ENCODE results near the gene PLXNA4.

The PLXNA4 gene

GRCh38 chr7:132575419-132575981 is 770 bp downstream of the PLXNA4 start:
- H3K4me3 ChIP-seq (ENCODE audit: low read depth, low read length) = peak overlapping the region; percentile 56
- H3K27ac ChIP-seq (ENCODE audit: low read depth, low read length) = no peak overlapping the region
- H3K9me3 ChIP-seq (ENCODE audit: control insufficient read depth, insufficient read depth, low read length) = no peaks in the 10 kb centered on the region
- peaks cover 40% of the 10 kb centered on the region for H3K4me1 ChIP-seq (ENCODE audit: control insufficient read depth, insufficient read depth, low read length)
- no peaks in the 10 kb centered on the region for H3K36me3 ChIP-seq (ENCODE audit: control insufficient read depth, insufficient read depth, low read length)
- H3K27me3 ChIP-seq (ENCODE audit: control insufficient read depth, insufficient read depth, low read length) = peaks cover 95% of the 10 kb centered on the region
- H3K9ac ChIP-seq (ENCODE audit: low read depth, low read length) = no peak overlapping the region

- H3K4me1 ChIP-seq (ENCODE audit: control insufficient read depth, insufficient read depth, low read length) = peaks cover 40% of the 10 kb centered on the region
- H3K4me3 ChIP-seq (ENCODE audit: low read depth, low read length) = 0 out of 2 replicates have a peak overlapping the region, but pooled peaks have one; percentile 39
- peaks cover 95% of the 10 kb centered on the region for H3K27me3 ChIP-seq (ENCODE audit: control insufficient read depth, insufficient read depth, low read length)
Measured at GRCh38 chr7:132574223-132574622, 2.0 kb downstream of the PLXNA4 start.

DNA sequence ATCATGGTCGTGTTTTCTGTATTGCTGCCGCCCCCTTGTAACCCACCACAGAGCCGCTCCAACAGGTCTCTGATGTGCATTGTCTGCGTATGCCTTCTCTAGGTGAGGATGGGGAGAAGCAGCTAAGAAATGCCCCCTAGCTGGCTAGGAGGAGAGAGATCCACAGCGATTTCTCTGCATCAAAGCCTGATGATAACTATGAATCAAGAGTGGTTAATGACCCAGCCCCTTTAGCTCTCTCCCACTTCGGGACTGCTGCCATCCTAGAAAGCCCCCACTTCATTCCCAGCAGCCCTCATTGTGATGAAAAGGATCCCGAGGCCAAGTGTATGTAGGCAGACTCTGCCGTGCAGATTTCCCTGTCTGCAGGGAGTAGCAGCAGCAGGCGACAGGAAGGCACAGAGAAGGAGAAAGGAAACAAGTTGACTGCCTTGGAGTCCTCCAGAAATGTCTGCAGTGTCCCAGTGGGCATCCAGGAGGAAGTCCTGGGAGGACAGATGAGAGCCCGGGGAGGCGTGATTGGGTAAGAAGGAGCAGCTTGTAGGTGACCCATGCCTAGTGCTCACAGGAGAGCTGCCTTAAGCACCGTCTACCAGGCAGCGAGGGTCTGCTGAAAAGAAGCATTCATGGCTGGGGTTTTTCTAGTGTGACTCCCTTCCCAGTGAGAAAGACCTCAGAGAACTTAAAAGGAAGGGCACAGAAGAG is 2.9 kb downstream of the PLXNA4 start:
- H3K9ac ChIP-seq (ENCODE audit: low read depth, low read length) = no peak overlapping the region
- H3K4me3 ChIP-seq (ENCODE audit: low read depth, low read length) = peak overlapping the region; percentile 39; the same call in 1 of the 2 replicates
- H3K36me3 ChIP-seq (ENCODE audit: control insufficient read depth, insufficient read depth, low read length) = no peaks in the 10 kb centered on the region
- peaks cover 95% of the 10 kb centered on the region for H3K27me3 ChIP-seq (ENCODE audit: control insufficient read depth, insufficient read depth, low read length)
- H3K4me1 ChIP-seq (ENCODE audit: control insufficient read depth, insufficient read depth, low read length) = peaks cover 40% of the 10 kb centered on the region
- no peaks in the 10 kb centered on the region for H3K9me3 ChIP-seq (ENCODE audit: control insufficient read depth, insufficient read depth, low read length)
- no peak overlapping the region for H3K27ac ChIP-seq (ENCODE audit: low read depth, low read length)

More at GRCh38 chr7:132574223-132574622, 2.0 kb downstream of the PLXNA4 start:
- Histone ChIP-seq H3K36me3 (ENCODE audit: control insufficient read depth, insufficient read depth, low read length) (no peaks in the 10 kb centered on the region), H3K9ac (ENCODE audit: low read depth, low read length) (no peak overlapping the region), H3K27ac (ENCODE audit: low read depth, low read length) (no peak overlapping the region), H3K9me3 (ENCODE audit: control insufficient read depth, insufficient read depth, low read length) (no peaks in the 10 kb centered on the region)

GRCh38 chr7:132572526-132572925 is 3.7 kb downstream of the PLXNA4 start:
- Histone ChIP-seq H3K27ac (ENCODE audit: low read depth, low read length) (no peak overlapping the region), H3K36me3 (ENCODE audit: control insufficient read depth, insufficient read depth, low read length) (no peaks in the 10 kb centered on the region), H3K4me1 (ENCODE audit: control insufficient read depth, insufficient read depth, low read length) (peaks cover 40% of the 10 kb centered on the region), H3K9me3 (ENCODE audit: control insufficient read depth, insufficient read depth, low read length) (no peaks in the 10 kb centered on the region), H3K9ac (ENCODE audit: low read depth, low read length) (no peak overlapping the region), H3K4me3 (ENCODE audit: low read depth, low read length) (0 out of 2 replicates have a peak overlapping the region, but pooled peaks have one; percentile 39), H3K27me3 (ENCODE audit: control insufficient read depth, insufficient read depth, low read length) (peaks cover 95% of the 10 kb centered on the region)

GRCh38 chr7:132571970-132572369 is 4.3 kb downstream of the PLXNA4 start:
- no peaks in the 10 kb centered on the region for H3K36me3 ChIP-seq (ENCODE audit: control insufficient read depth, insufficient read depth, low read length)
- H3K9me3 ChIP-seq (ENCODE audit: control insufficient read depth, insufficient read depth, low read length) = no peaks in the 10 kb centered on the region
- H3K4me3 ChIP-seq (ENCODE audit: low read depth, low read length) = no peak overlapping the region
- no peak overlapping the region for H3K27ac ChIP-seq (ENCODE audit: low read depth, low read length)
- H3K4me1 ChIP-seq (ENCODE audit: control insufficient read depth, insufficient read depth, low read length) = peaks cover 40% of the 10 kb centered on the region
- H3K9ac ChIP-seq (ENCODE audit: low read depth, low read length) = no peak overlapping the region
- peaks cover 97% of the 10 kb centered on the region for H3K27me3 ChIP-seq (ENCODE audit: control insufficient read depth, insufficient read depth, low read length)

- no peaks in the 10 kb centered on the region for H3K36me3 ChIP-seq (ENCODE audit: control insufficient read depth, insufficient read depth, low read length)
- H3K9ac ChIP-seq (ENCODE audit: low read depth, low read length) = no peak overlapping the region
- H3K27me3 ChIP-seq (ENCODE audit: control insufficient read depth, insufficient read depth, low read length) = peaks cover 98% of the 10 kb centered on the region
- no peak overlapping the region for H3K4me3 ChIP-seq (ENCODE audit: low read depth, low read length)
- H3K4me1 ChIP-seq (ENCODE audit: control insufficient read depth, insufficient read depth, low read length) = peaks cover 38% of the 10 kb centered on the region
- no peaks in the 10 kb centered on the region for H3K9me3 ChIP-seq (ENCODE audit: control insufficient read depth, insufficient read depth, low read length)
- no peak overlapping the region for H3K27ac ChIP-seq (ENCODE audit: low read depth, low read length)
Measured at GRCh38 chr7:132569884-132570614, 6.2 kb downstream of the PLXNA4 start.

DNA sequence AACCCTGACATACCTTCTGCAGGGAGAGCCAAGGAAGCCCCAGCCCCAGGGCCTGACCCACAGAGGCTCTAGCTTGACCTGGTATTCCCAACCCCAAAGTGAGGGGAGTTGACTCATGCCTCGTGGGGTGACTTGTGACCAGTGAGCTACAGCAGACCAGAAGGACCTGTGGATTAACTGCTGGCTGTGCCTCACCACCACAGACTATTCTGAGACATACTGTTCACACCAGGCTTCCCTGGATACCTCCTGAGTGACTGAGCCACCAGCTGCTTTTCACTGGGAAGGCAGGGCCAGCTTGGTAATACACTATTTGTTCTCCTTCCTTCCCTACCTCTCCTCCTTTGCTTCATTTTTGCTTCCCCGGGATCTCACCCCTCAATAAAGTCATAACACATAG is 7.3 kb downstream of the PLXNA4 start:
- Histone ChIP-seq H3K36me3 (ENCODE audit: control insufficient read depth, insufficient read depth, low read length) (no peaks in the 10 kb centered on the region), H3K4me1 (ENCODE audit: control insufficient read depth, insufficient read depth, low read length) (peaks cover 31% of the 10 kb centered on the region), H3K27me3 (ENCODE audit: control insufficient read depth, insufficient read depth, low read length) (peaks cover 98% of the 10 kb centered on the region), H3K9ac (ENCODE audit: low read depth, low read length) (no peak overlapping the region), H3K4me3 (ENCODE audit: low read depth, low read length) (no peak overlapping the region), H3K9me3 (ENCODE audit: control insufficient read depth, insufficient read depth, low read length) (no peaks in the 10 kb centered on the region), H3K27ac (ENCODE audit: low read depth, low read length) (no peak overlapping the region)

DNA sequence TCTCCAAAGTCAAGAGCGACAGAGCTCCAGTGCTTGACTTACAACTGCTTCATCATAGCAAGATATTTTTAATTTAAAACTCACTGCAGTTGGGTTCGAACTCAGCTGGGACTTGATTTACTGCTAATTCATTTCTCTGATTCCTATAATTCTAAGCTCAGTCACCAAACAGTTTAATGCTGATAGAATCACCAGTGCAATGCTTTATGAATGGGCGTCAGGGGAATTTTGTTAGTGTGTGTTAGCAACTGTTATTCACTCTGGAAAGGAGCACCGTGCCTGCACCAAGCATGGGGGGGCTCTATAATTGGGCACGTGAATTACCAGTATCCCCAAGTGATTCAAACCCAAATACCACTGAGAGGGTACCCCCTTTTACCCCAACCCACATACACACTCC is 10.4 kb downstream of the PLXNA4 start:
- H3K36me3 ChIP-seq (ENCODE audit: control insufficient read depth, insufficient read depth, low read length) = no peaks in the 10 kb centered on the region
- H3K27me3 ChIP-seq (ENCODE audit: control insufficient read depth, insufficient read depth, low read length) = peaks cover 96% of the 10 kb centered on the region
- H3K9ac ChIP-seq (ENCODE audit: low read depth, low read length) = no peak overlapping the region
- H3K27ac ChIP-seq (ENCODE audit: low read depth, low read length) = no peak overlapping the region
- H3K9me3 ChIP-seq (ENCODE audit: control insufficient read depth, insufficient read depth, low read length) = no peaks in the 10 kb centered on the region
- peaks cover 11% of the 10 kb centered on the region; the same call in 1 of the 2 replicates for H3K4me1 ChIP-seq (ENCODE audit: control insufficient read depth, insufficient read depth, low read length)
- H3K4me3 ChIP-seq (ENCODE audit: low read depth, low read length) = no peak overlapping the region

DNA sequence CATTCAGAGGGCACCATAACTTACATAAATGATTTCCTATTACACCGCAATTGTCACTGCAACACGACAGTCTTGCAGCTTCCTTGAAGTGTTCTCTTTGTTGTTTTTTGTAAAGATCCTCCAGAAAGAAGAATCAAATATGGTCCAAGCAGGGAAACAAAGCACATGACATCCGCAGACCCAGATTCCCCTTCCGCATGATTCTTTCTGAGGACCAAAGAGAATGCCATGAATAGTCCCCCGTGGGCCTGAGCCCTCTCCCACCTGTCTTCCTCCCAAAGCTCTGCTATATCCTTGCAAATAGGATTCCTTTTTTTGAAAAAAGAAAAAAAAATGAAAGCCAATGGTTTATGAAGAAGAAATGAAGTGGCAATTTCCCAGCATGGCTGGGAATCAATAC is 10.8 kb downstream of the PLXNA4 start:
- H3K9ac ChIP-seq (ENCODE audit: low read depth, low read length) = no peak overlapping the region
- H3K9me3 ChIP-seq (ENCODE audit: control insufficient read depth, insufficient read depth, low read length) = no peaks in the 10 kb centered on the region
- H3K4me3 ChIP-seq (ENCODE audit: low read depth, low read length) = no peak overlapping the region
- no peak overlapping the region for H3K27ac ChIP-seq (ENCODE audit: low read depth, low read length)
- H3K36me3 ChIP-seq (ENCODE audit: control insufficient read depth, insufficient read depth, low read length) = no peaks in the 10 kb centered on the region
- peaks cover 96% of the 10 kb centered on the region for H3K27me3 ChIP-seq (ENCODE audit: control insufficient read depth, insufficient read depth, low read length)
- H3K4me1 ChIP-seq (ENCODE audit: control insufficient read depth, insufficient read depth, low read length) = peaks cover 11% of the 10 kb centered on the region; the same call in 1 of the 2 replicates

- no peaks in the 10 kb centered on the region for H3K9me3 ChIP-seq (ENCODE audit: control insufficient read depth, insufficient read depth, low read length)
- peaks cover 11% of the 10 kb centered on the region; the same call in 1 of the 2 replicates for H3K4me1 ChIP-seq (ENCODE audit: control insufficient read depth, insufficient read depth, low read length)
- H3K9ac ChIP-seq (ENCODE audit: low read depth, low read length) = no peak overlapping the region
- H3K4me3 ChIP-seq (ENCODE audit: low read depth, low read length) = no peak overlapping the region
- H3K27ac ChIP-seq (ENCODE audit: low read depth, low read length) = no peak overlapping the region
- no peaks in the 10 kb centered on the region for H3K36me3 ChIP-seq (ENCODE audit: control insufficient read depth, insufficient read depth, low read length)
- H3K27me3 ChIP-seq (ENCODE audit: control insufficient read depth, insufficient read depth, low read length) = peaks cover 96% of the 10 kb centered on the region
Measured at GRCh38 chr7:132564849-132565248, 11.4 kb downstream of the PLXNA4 start.

GRCh38 chr7:132564090-132564489 is 12.2 kb downstream of the PLXNA4 start:
- Histone ChIP-seq H3K27ac (ENCODE audit: low read depth, low read length) (no peak overlapping the region), H3K36me3 (ENCODE audit: control insufficient read depth, insufficient read depth, low read length) (no peaks in the 10 kb centered on the region), H3K4me3 (ENCODE audit: low read depth, low read length) (no peak overlapping the region), H3K9me3 (ENCODE audit: control insufficient read depth, insufficient read depth, low read length) (no peaks in the 10 kb centered on the region), H3K4me1 (ENCODE audit: control insufficient read depth, insufficient read depth, low read length) (peaks cover 11% of the 10 kb centered on the region; the same call in 1 of the 2 replicates), H3K27me3 (ENCODE audit: control insufficient read depth, insufficient read depth, low read length) (peaks cover 96% of the 10 kb centered on the region), H3K9ac (ENCODE audit: low read depth, low read length) (no peak overlapping the region)
